ENCODE data around the gene OR4C6. TPM values are rescaled to one million over a fixed set of nuclear protein-coding genes. Genes with fewer than 3 reads are reported as not detected.

OR4C6 gene
- total and polyA plus RNA-seq, 2 of the 4 experiments (the other 2 are of a cell fraction): not detected

GRCh38 chr11:55634813-55635212 is 27.2 kb upstream of the OR4C6 start, which contains the start of gene OR4P4:
Gene OR4P4, plus strand, starts transcription at chr11:55635113.
- H3K4me3 ChIP-seq (ENCODE audit: insufficient read depth, low read depth, low read length): no peak within 1 kb of the TSS
- ChIA-PET CTCF (no interaction called here), POLR2A (ENCODE audit: unreplicated experiment) (no interaction called here)
- no peaks in the 10 kb centered on the region for H3K9me3 ChIP-seq (ENCODE audit: control insufficient read depth, insufficient read depth, low read length)
- no peaks in the 10 kb centered on the region for H3K79me1 ChIP-seq (ENCODE audit: low read depth in 1 of 2, low read length in 2 of 2)
- in situ Hi-C loops (cut with MboI; ENCODE audit: low sequenced_read_pairs) (loop anchor here (25.0 kb wide), 1 partner anchor 527 kb away; the partner anchor contains the start of gene OR8K5), dilution Hi-C loops (cut with HindIII; ENCODE audit: low sequenced_read_pairs, unreplicated experiment) (no loop called here), intact Hi-C loops (cut with micrococcal nuclease) (no loop called here)
- no peaks in the 10 kb centered on the region for H3K36me3 ChIP-seq (ENCODE audit: control insufficient read depth, insufficient read depth, low read length)
- DNase-seq (no peak), ATAC-seq (ENCODE audit: low read depth) (no peak)
- no peak within 1 kb of the TSS for H3K18ac ChIP-seq (ENCODE audit: low read depth, low read length)
- WGBS, 2 experiments (ENCODE audit: extremely low coverage in 2 of 2, insufficient read length in 1 of 2): no CpG with 5 or more reads among the region's 3 CpGs
- no peak within 1 kb of the TSS for H3K4ac ChIP-seq (ENCODE audit: low read depth, low read length)
- H3K4me1 ChIP-seq (ENCODE audit: control insufficient read depth, insufficient read depth, low read length): no peaks in the 10 kb centered on the region
- H4K20me1 ChIP-seq (ENCODE audit: insufficient read depth, low read length): no peaks in the 10 kb centered on the region
- no peaks in the 10 kb centered on the region for H3K27me3 ChIP-seq (ENCODE audit: control insufficient read depth, insufficient read depth, low read length)
- no peak within 1 kb of the TSS for H3K27ac ChIP-seq (ENCODE audit: insufficient read depth, low read length)
- no peak within 1 kb of the TSS for H2BK15ac ChIP-seq (ENCODE audit: low read depth, low read length)
- no peak within 1 kb of the TSS for H3K9ac ChIP-seq (ENCODE audit: low read depth, low read length)
- H2BK5ac ChIP-seq (ENCODE audit: low read depth, low read length, poor library complexity, severe bottlenecking): no peak within 1 kb of the TSS
- H4K91ac ChIP-seq (ENCODE audit: insufficient read depth, low read depth, low read length): no peak within 1 kb of the TSS
- no peak within 1 kb of the TSS for H2AFZ ChIP-seq (replicated peaks; ENCODE audit: low read length, poor library complexity)
- H2AK5ac ChIP-seq (ENCODE audit: low read depth, low read length): no peak within 1 kb of the TSS
- no peak within 1 kb of the TSS for H3K14ac ChIP-seq (replicated peaks; ENCODE audit: low read depth, low read length)
- TF ChIP-seq RFX5 (IDR thresholded peaks at IDR 0.05; ENCODE audit: low read depth, low read length) (no peak), CHD1 (IDR thresholded peaks at IDR 0.05; ENCODE audit: low read depth, low read length) (no peak), SMC3 (IDR thresholded peaks at IDR 0.05; ENCODE audit: low read depth, low read length) (no peak), RCOR1 (IDR thresholded peaks at IDR 0.05; ENCODE audit: insufficient replicate concordance, low read length) (no peak), ELK1 (IDR thresholded peaks at IDR 0.05; ENCODE audit: borderline replicate concordance, low read depth, low read length) (no peak), BHLHE40 (IDR thresholded peaks at IDR 0.05; ENCODE audit: low read depth, low read length) (no peak), RAD21 (IDR thresholded peaks at IDR 0.05; ENCODE audit: low read length) (no peak), MAZ (IDR thresholded peaks at IDR 0.05; ENCODE audit: borderline replicate concordance, low read depth, low read length) (no peak), MXI1 (IDR thresholded peaks at IDR 0.05; ENCODE audit: borderline replicate concordance, low read depth, low read length) (no peak), USF2 (IDR thresholded peaks at IDR 0.05; ENCODE audit: low read depth, low read length) (no peak), CEBPB (IDR thresholded peaks at IDR 0.05; ENCODE audit: low read depth, low read length) (no peak), CTCF (conservative IDR thresholded peaks at IDR 0.05; ENCODE audit: low read depth, low read length) (no peak), FOS (IDR thresholded peaks at IDR 0.05; ENCODE audit: low read depth, low read length) (no peak), POLR2A (IDR thresholded peaks at IDR 0.05; ENCODE audit: low read depth, low read length) (no peak), MAFK (IDR thresholded peaks at IDR 0.05; ENCODE audit: low read depth, low read length) (no peak), NFE2L2 (IDR thresholded peaks at IDR 0.05; ENCODE audit: low read depth, low read length) (no peak)
- no peaks in the 10 kb centered on the region for H3K9me1 ChIP-seq (ENCODE audit: insufficient read depth, low read length)
- no peak within 1 kb of the TSS for H3K23ac ChIP-seq (ENCODE audit: low read depth, low read length)
- no peak within 1 kb of the TSS for H2BK20ac ChIP-seq (ENCODE audit: low read depth, low read length)
- H4K8ac ChIP-seq (ENCODE audit: low read depth in 2 of 2, low read length in 2 of 2): no peak within 1 kb of the TSS
- H3K4me2 ChIP-seq (ENCODE audit: low read depth, low read length): no peak within 1 kb of the TSS
- H2AK9ac ChIP-seq (replicated peaks; ENCODE audit: low read depth, low read length, poor library complexity): no peak within 1 kb of the TSS
- no peak within 1 kb of the TSS for H2BK120ac ChIP-seq (ENCODE audit: low read depth, low read length)
- no peak within 1 kb of the TSS for H3K56ac ChIP-seq (ENCODE audit: extremely low read depth, insufficient read depth, low read length)
- BruUV-seq (replicated peaks): no TSS peak
- H4K5ac ChIP-seq (ENCODE audit: low read depth, low read length): no peak within 1 kb of the TSS
